HG03139 (cell line): ENCODE measurements around the gene CGREF1.
"Not testable (repeated sequence)": the region's sequence is repeated elsewhere in the genome, so short reads cannot be mapped to it uniquely, and the experiment has no call there.

Source experiments
- ATAC-seq: cut with Tn5 transposase; IDR thresholded peaks from one replicate; pipeline ENCODE4 v1.9.1; 2021; ENCODE audit not compliant: unreplicated experiment

The CGREF1 gene

DNA sequence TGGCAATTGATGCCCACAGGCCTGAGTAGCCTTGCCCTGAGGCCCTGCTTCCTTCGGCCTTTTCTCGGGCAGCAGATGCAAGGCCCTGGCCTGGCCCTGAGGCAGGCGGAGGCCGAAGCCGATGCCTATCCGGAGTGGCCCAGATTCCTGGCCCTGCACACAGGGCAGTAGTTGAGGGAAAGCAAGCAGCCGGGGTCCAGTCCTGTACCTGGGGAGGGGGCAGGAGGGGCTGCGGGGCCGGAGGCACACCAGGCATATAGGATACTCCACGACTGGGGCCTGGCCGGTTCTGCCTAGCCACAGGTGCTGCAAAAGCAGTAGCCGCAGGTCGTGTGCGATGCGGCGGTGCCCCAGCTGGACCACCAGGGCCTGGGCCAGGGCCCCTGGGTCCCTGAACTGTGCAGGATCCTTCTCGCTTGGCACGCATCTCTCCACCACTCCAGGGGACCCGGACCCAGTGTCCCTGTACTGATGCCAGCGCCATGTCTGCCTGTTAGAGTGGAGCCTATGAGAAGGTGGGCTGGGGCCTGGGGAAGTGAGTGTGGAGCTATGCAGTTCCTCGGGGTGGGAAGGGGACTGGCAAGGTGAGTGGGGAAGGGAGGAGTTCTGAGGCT is 18.5 kb upstream of the CGREF1 start:
- ATAC-seq = no peak

DNA sequence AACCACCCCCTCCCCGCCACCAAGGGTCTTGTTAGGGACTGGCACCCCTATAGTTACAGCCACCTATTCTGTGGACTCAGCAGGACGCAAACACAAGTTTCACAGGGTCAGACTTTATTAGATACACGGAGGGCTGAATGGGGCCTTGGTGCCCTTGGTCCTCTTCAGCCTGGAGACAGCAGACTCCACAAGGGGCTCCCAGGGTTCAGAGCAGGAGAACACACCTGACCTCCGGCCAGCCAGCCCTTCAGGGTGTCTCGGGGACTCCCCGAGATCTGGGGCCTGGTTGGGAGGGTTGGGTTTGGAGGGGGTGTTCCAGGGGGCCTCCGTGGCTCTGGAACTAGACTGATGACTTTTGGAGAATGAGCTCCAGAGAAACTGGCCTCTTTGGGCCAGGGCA is 17.8 kb upstream of the CGREF1 start:
- ATAC-seq = no peak

DNA sequence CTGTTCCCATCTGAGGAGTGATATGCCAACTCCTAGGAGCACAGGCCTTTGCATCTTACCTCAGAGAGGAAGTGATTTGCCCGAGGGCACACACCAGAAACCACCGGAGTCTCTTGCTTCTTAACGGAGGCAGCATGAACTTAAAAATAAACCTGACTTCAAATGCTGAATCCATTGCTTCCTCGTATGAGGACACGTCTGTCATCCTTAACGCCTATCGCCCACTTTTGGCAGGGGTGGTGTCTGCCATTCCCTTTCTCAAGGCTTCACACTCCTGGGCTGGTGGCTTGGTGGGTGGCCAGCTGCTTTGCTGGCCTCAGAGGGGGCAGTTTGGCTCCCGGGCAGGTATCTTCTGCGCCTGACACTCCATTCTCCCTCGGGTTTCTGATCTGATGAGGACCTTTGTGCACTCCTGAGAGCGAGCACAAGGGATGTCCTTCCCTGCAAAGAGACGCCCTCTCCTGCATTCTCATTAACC is 16.6 kb upstream of the CGREF1 start:
- ATAC-seq = no peak

DNA sequence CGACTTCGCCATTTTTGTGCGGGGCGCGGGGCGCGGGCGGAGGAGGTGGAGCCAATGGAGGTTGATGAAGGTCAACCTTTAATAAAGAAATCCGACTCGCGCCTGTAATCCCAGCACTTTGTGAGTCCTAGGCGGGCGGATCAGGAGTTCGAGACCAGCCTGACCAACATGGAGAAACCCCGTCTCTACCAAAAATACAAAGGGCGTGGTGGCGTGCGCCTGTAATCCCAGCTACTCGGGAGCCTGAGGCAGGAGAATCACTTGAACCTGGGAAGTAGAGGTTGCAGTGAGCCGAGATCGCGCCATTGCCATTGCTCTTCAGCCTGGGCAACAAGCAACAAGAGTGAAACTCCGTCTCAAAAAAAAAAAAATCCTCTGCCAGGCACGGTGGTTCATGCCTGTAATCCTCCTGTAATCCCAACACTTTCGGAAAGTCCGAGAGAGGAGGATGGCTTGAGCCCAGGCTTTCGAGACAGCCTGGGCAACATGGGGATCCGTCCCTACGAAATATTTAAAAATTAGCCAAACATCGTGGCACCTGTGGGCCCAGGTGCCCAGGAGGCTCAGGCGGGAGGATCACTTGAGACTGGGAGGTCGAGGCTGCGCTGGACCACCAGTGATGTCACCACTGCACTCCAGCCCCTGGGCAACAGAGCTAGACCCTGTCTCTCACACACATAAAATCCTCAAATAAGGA is 16.0 kb upstream of the CGREF1 start:
- no peak for ATAC-seq

DNA sequence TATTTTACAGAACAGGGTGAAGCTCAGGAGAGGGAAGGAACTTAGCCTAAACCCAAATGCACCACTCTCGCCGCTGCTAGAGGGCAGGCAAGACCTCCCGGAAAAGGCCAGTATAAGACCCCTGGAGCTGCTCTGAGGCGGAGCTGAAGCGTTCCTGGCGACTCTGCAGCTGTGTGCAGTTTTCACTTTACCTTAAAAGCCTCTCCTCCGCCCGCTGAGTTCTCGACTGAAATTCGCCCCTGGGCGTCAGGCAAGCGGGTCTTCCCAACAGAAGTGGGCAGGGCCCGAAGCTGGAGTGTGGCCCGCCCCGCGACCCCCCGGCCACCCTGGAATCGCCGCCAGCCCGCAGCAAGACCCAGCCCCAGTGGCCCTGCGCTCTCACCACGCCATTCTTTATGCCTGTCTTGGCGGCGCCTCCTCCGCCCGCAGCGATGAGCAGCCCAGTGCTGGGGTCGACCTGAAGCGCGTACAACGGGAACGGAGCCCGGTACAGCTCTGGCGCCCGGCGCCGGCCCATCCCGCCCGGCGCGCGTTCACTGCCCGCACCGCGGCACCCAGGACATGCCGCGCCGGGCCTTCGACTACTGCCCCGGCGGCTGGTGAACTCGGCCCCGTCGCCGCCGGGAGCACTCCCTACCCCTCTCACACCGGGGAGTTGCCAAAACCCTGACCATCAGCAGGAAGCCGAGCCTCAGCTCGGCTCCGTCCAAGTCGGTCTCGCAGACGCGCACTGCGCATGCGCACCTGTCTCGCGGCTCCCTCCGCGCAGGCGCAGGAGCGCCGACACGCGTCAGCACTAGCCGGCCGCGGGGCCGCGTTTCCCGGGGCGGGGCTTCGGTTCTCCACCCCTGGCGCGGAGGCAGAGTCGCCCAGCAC is 15.2 kb upstream of the CGREF1 start, which contains the start of gene PREB:
PREB (minus strand) TSS at position 732 of the 876 bp plus-strand sequence; CDS start at position 517, 215 bp downstream.
- peak; percentile 72 for ATAC-seq

DNA sequence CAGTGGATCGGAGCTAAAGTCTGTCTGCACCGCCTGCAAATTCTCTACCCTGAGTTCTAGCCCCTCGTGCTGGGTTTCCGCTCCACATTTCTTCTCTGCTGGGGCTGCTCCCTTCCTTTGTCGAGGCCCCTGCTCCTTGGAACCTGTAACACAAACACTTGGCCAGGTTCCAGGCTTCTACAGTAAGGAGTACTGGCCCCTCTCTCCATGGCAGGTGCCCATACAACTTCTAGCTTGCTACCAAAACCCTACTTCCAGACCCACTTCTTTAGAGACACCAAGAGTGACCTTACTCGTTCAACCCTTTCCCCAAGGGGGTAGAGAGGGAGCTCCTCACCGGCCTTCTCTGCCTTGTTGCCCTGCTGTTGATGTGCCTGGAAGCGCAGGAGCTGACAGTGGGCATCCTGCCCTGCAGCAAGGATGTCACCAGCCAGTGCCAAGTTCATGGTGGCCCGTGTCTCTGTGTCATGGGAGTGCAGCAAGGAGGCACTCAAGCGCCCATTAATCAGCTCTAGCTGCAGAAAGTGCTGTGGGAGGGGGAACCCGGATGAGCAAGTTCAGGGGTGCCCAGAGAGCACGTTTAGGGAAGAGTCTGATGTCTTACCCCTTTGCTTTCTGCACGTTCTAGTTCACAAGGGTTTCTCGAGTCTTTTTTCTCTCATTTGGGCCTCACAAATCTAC is 14.4 kb upstream of the CGREF1 start:
- no peak for ATAC-seq

DNA sequence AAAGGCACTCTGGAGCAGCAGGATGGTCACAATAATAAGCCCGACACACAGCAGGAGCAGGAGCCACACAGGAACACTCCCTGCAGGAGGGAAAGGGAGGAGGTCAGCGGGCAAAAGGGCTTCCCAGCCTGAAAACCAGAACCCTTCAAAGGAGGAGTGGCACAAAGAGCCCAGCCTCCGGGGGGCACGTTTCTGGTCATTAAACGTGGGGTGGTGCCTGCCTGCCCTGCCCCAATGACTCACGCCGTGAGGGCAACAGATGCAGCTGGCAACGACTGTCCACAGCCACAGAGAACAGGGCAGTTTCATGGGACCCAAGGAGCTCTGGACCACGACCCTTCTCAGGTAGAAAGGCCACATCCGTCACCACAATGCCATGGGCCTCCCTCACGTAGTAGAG is 12.5 kb upstream of the CGREF1 start:
- no peak for ATAC-seq

DNA sequence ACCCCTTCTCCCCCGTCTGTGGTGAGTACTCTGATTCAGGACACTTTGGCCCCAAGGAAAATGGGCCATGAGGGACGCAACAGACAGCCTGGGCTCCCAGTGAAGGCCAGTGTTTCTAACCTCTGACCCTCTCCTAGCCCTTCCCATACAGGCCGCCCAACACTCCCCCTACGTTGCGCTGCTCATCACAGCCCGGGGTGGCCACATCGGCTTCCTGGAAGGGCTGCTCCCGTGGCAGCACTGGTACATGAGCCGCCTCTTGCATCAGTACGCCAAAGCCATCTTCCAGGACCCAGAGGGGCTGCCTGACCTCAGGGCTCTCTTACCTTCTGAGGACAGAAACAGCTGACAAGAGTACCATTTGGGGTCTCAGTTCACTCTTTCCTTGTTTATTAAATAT is 11.5 kb upstream of the CGREF1 start:
- no peak for ATAC-seq

DNA sequence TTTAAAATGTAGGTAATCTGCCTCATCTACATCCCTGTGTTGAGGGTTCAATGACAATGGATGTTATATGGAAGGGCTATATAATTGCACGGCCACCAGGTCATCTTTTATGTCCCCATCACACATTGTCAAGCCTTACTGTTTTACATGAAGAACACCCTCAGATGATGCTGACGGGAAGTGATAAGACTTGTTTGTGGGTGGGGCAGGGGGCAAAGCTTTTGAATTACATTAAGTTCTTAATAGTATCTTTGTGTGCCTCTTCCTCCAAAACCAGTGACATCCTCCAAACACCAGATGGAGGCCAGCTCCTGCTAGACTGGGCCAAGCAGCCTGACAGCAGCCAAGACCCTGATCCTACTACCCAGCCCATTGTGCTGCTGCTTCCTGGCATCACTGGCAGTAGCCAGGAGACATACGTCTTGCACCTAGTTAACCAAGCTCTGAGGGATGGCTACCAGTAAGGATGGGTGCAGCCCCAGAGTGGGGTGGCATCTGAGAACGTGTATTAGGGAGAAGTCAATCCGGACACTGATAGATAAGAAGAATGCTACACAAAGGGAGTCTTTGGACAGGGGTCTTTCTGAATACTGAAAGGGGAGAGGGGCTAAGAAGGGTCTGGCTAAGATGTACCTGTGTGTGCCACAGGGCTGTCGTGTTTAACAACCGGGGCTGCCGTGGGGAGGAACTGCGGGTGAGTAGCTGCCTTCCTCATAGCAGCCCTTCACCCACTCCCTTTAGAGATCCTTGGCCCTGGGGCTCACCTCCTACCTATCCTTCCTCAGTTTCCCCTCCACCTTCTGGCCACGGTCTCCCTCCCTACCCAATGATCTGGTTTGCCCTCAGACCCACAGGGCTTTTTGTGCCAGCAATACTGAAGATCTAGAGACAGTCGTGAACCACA is 10.0 kb upstream of the CGREF1 start:
- no peak for ATAC-seq

DNA sequence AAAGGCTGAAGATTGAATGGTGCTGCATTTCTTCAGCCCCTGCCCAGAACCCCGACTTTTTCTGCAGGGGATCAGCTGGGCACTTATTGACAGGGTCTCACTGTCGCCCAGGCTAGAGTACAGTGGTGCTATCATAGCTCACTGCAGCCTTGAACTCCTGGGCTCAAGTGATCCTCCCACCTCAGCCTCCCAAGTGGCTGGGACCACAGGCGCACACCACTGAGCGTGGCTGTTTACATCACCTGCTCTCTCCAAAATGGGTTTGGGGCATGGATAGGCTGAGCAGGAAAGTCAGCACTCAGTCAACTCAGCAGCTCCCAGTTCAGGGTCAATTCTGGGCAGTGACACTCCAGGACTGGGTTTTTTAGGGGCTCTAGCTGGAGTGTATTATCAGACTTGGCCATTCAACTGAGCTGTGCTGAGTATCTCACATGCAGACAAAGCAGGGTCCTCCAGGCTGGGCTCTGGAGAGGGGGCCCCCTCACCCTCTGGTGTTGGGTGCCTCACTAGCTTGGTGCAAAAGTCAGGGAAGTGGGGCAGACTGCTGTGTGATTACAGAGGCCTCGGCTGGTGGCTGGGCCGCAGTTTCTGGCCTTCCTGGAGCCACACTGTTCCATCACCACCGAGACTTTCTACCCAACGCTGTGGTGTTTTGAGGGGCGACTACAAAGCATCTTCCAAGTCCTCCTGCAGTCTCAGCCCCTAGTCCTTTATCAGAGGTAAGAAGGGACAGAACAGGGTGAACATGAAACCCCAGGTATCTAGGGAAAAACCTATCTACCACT is 9.1 kb upstream of the CGREF1 start:
- ATAC-seq = no peak

DNA sequence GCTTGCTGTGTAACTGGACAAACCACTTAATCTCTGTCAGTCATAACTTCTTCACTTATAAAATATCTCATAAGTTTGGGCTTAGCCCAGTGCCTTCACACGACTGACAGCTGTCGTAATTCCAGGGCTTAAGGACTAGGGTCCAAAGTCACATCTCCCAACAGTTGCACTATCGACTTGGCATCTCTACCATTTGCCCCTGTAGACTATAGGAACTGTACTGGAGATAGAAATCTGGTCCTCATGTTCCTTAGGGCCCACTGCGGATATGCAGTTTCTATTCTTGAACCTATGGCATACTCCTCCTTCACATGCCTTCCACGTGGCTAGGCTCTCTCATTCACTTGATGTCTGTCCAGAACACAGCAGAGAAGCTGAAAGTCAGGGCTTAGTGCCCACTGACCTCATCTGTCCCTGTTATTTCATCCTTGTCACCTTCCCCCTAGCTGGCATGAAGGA is 7.4 kb upstream of the CGREF1 start:
- no peak for ATAC-seq

DNA sequence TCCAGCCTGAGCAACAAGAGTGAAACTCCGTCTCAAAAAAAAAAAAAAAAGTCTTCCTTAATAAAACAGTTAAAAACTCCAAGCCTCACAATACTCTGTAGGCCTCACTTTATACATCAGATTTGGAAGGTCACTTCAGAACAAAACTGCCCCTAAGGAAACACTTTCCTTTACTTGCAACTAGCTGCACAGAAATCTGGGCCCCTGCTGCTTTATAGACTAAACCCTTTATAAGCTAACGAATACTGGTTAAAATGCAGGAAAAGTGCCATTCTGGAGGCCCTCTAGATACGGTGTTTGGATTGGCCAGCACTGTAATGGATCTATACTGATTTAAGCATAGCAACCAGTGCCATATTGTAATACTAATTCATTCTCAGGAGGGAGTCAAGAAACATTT is 6.2 kb upstream of the CGREF1 start:
- ATAC-seq = no peak

DNA sequence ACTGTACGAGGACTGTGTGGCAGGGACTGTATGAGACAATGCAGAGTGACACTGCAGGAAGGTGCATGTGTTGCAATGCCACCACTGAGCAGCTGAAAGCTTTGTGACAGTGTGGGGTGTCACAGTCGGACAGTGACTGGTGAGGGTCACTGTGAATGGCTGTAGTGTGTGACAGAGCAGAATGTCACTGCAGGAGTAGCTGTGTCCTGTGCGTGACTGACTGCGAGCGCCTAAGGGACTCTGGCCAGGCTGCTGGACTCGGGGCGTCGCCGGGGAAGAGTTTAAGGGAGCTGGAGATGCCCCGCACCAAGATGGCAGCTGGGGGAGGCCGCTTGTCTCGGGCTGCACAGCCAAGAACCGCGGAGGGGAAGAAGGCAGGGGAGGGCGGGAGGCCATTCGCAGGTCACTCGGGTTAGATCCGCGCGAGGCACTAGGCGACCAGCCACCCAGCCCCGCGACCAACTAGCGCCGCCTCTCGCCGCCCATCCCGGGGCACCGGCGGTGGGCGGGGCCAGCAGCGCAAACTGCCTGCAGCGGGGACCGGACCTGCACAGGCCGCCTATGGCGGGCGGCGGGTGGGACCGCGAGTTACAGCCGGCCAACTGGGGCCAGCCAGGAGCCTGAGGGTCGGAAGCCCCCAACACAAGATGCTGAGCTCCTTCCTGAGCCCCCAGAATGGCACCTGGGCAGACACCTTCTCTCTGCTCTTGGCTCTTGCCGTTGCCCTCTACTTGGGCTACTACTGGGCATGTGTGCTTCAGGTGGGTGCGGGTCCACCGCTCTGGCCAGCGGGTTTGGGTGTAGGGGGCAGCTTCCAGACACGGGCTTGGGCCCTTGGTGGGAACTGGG is 4.6 kb upstream of the CGREF1 start, which contains the start of gene ABHD1:
ABHD1 (plus strand) TSS at position 514 of the 849 bp plus-strand sequence; CDS start at position 648, 134 bp downstream.
- no peak for ATAC-seq

DNA sequence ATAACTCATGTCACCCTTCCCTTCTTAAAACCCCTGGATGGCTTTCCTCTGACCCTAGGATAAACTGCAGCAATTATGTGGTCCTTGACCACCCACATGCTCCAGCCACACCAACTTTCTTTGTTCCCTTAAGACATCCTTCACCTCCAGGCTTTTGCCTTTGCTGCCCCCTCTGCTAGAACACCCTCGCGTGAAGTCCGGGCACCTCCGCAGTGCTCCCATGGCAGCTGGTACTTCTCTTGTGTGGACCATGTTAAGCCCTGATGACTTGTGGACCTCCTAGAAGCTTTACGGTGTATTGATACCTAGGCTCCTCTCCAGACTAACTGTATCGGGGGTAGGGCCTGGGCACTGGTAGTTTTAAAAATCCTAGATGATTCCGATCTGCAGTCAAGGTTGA is 3.9 kb upstream of the CGREF1 start:
- ATAC-seq = no peak

DNA sequence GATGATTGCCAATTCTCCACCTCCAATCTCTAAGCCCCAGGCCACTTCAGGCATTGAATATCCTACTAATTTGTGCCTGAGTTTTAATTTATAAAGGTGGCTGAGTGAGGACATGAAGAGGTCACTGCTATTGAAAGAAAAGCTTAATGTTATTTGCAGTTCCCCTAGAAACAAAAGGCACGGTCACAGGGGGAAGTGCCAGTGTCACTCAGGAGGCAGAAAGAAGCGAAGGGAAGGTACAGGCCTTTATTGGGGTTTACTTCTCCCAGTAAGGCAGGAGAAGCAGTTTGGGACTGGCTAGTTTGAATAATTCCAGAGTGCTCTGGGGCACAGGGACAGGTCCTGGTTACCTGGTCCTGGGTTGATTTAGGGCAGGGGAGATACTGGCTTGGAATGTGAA is 3.0 kb upstream of the CGREF1 start:
- ATAC-seq = no peak

DNA sequence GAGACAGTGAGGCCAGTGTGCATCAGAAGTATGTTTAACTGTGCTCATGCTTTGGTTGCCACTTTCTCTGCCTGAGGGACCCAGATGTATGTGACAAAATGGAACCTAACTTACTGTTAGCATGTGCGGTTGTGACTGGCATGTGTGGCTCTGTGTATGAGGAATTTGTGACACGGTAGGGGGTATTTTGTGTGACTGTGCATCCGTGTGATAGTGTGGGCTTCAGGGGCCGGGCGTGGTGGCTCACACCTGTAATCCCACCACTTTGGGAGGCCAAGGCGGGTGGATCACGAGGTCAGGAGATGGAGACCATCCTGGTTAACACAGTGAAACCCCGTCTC is 372 bp upstream of the CGREF1 start:
- ATAC-seq = not testable (repeated sequence)

DNA sequence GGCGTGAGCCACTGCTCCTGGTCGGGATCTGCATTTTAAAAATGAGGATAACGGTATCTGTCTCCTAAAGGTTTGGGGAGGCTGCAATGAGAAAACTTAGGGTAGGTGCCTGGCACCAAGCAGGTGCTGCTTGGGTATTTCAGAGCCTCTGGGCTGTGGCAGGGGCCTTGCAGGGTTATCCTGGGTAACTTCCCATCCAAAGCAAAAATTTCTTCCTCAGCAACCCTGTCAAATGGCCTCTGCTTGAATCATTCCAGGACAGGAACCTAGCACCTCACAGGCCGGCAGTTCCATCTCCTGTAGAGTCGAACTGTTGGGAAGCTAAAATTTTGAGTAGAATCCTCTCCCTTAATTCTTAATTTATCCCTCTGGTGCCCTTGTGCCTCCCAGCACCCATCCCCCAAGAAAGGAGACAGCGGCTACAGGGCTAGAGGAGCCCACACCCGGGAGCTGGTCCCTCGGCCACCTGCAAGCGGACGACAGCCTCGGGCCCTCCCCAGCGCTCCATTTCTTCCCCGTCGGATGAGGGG is 868 bp downstream of the CGREF1 start:
- ATAC-seq = no peak

DNA sequence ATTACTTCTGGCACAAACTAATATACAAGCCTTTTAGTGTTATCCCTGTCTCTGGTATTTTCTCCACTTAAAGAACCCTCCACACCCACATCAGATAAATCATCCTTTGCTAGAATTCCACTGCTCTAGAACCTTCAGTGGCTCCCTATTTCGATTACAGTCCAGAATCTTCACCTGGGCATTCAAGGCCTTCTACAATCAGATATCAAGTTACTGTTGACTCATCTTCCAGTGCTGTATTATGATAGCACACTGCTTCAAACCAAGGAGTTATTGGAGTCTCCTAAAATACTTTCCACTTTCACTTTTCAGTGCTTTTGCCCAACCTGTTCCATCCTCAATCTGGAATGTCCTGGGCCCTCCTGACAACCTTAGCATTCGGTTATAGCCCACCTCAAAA is 3.4 kb downstream of the CGREF1 start:
- ATAC-seq = no peak
